CD1c-positive myeloid dendritic cell (primary cell): ENCODE data around the gene SVEP1.
"Not testable (repeated sequence)": the region's sequence is repeated elsewhere in the genome, so short reads cannot be mapped to it uniquely, and the experiment has no call there.

Experiments
- DNase-seq: peaks from one replicate; pipeline ENCODE4 v3.0.0-alpha.2; 2016; ENCODE audit errors: extremely low spot score

The SVEP1 gene

GRCh38 chr9:110579034-110579861, at the start of gene SVEP1:
Gene SVEP1 (minus strand): TSS chr9:110579741. CDS start chr9:110579543, 198 bp downstream.
- DNase-seq, result peak; percentile 90

GRCh38 chr9:110626101-110626829, 46.7 kb upstream of the SVEP1 start:
- DNase-seq, result peak; percentile 84

- peak; percentile 72 for DNase-seq
These were observed 44.0 kb upstream of the SVEP1 start for GRCh38 chr9:110623462-110624025.

- DNase-seq, result peak; percentile 29
These were observed 42.8 kb upstream of the SVEP1 start for GRCh38 chr9:110622368-110622767.

- DNase-seq, result no peak
These were observed 41.2 kb upstream of the SVEP1 start for GRCh38 chr9:110620726-110621125.

- DNase-seq, result no peak
These were observed 40.3 kb upstream of the SVEP1 start for GRCh38 chr9:110619831-110620230.

GRCh38 chr9:110615498-110615897, 36.0 kb upstream of the SVEP1 start:
- no peak for DNase-seq

- not testable (repeated sequence) for DNase-seq
These were observed 35.0 kb upstream of the SVEP1 start for GRCh38 chr9:110614576-110614975.

GRCh38 chr9:110606179-110606790, 26.7 kb upstream of the SVEP1 start:
- no peak for DNase-seq

- DNase-seq, result no peak
These were observed 26.0 kb upstream of the SVEP1 start for GRCh38 chr9:110605565-110605964.

GRCh38 chr9:110604171-110604601, 24.6 kb upstream of the SVEP1 start:
- peak; percentile 74 for DNase-seq

- DNase-seq, result no peak
These were observed 22.7 kb upstream of the SVEP1 start for GRCh38 chr9:110602281-110602680.

GRCh38 chr9:110601098-110601497, 21.6 kb upstream of the SVEP1 start:
- DNase-seq, result no peak

- DNase-seq, result no peak
These were observed 19.9 kb upstream of the SVEP1 start for GRCh38 chr9:110599468-110599867.

GRCh38 chr9:110592044-110592830, 12.7 kb upstream of the SVEP1 start:
- no peak for DNase-seq

GRCh38 chr9:110591526-110591925, 12.0 kb upstream of the SVEP1 start:
- DNase-seq, result no peak

- DNase-seq, result no peak
These were observed 11.3 kb upstream of the SVEP1 start for GRCh38 chr9:110590816-110591215.

GRCh38 chr9:110588296-110588695, 8.8 kb upstream of the SVEP1 start:
- no peak for DNase-seq

- DNase-seq, result no peak
These were observed 3.7 kb upstream of the SVEP1 start for GRCh38 chr9:110583237-110583636.

GRCh38 chr9:110582156-110582555, 2.6 kb upstream of the SVEP1 start:
- no peak for DNase-seq

GRCh38 chr9:110580850-110581249, 1.3 kb upstream of the SVEP1 start:
- DNase-seq, result no peak
